Hematopoietic multipotent progenitor cell (in vitro differentiated cells): Measurements from ENCODE around the gene CBX4. TPM values are rescaled to one million over a fixed set of nuclear protein-coding genes. Genes with fewer than 3 reads are reported as not detected.

Source experiments
- total RNA-seq: library from RNA; depleted of rRNA; stranded (reverse); fragments of >200 nt; gene quantifications from one replicate; pipeline ENCODE4 v1.2.3, GENCODE V29; 2012

CBX4 gene
- total RNA-seq, 1 donor = 31.8 TPM

Other genes with a start within 250 kb of the CBX4 start
- under 0.01 TPM for gene RBFOX3, start 228.4 kb downstream of the CBX4 start, total RNA-seq
- 0.27 TPM for gene ENPP7, start 108.5 kb downstream of the CBX4 start, total RNA-seq
- 44.2 TPM for gene CBX2, start 61.3 kb downstream of the CBX4 start, total RNA-seq
- gene CBX8, start 42.4 kb downstream of the CBX4 start, total RNA-seq = 4.0 TPM
- gene TBC1D16, start 196.4 kb upstream of the CBX4 start, total RNA-seq = 14.0 TPM
- 2.4 TPM for gene CCDC40, start 197.2 kb upstream of the CBX4 start, total RNA-seq